ENCODE data around the gene LNX2.

The LNX2 gene

GRCh38 chr13:27621116-27621365 is 712 bp upstream of the LNX2 start:
- Histone ChIP-seq H3K9me3 (ENCODE audit: insufficient read depth, low read length) (no peaks in the 10 kb centered on the region), H3K4me2 (ENCODE audit: low read depth, low read length, poor library complexity, severe bottlenecking) (peak overlapping the region; percentile 68), H3K27ac (ENCODE audit: low read depth, low read length) (peak overlapping the region; percentile 90), H3K27me3 (ENCODE audit: low read length) (no peaks in the 10 kb centered on the region), H2AFZ (ENCODE audit: low read depth, low read length, severe bottlenecking) (peak overlapping the region; percentile 62), H3K4me3 (ENCODE audit: insufficient read depth, low read length, poor library complexity, severe bottlenecking) (peak overlapping the region; percentile 73), H3K79me2 (ENCODE audit: insufficient read depth, low read length) (peaks cover 69% of the 10 kb centered on the region), H3K9me2 (replicated peaks; ENCODE audit: insufficient read depth, low read length) (no peaks in the 10 kb centered on the region), H3F3A (ENCODE audit: insufficient read depth) (peaks cover 6% of the 10 kb centered on the region), H4K20me1 (ENCODE audit: low read depth, low read length) (peaks cover 23% of the 10 kb centered on the region; the same call in 1 of the 2 replicates), H3K9ac (ENCODE audit: low read length) (peak overlapping the region; percentile 87), H3K36me3 (ENCODE audit: low read length) (peaks cover 16% of the 10 kb centered on the region)
- TF ChIP-seq EZH2phosphoT487 (conservative IDR thresholded peaks at IDR 0.05; ENCODE audit: low read length) = no peak
- no peak for TF ChIP-seq CTCF (IDR thresholded peaks at IDR 0.05; ENCODE audit: insufficient read depth, low read length, poor library complexity, severe bottlenecking)

- no peaks in the 10 kb centered on the region for H3K27me3 ChIP-seq (ENCODE audit: low read length)
- peaks cover 23% of the 10 kb centered on the region; the same call in 1 of the 2 replicates for H4K20me1 ChIP-seq (ENCODE audit: low read depth, low read length)
- H3K27ac ChIP-seq (ENCODE audit: low read depth, low read length) = peak overlapping the region; percentile 54
- H3F3A ChIP-seq (ENCODE audit: insufficient read depth) = peaks cover 6% of the 10 kb centered on the region
- H3K9ac ChIP-seq (ENCODE audit: low read length) = peak overlapping the region; percentile 87
- H3K79me2 ChIP-seq (ENCODE audit: insufficient read depth, low read length) = peaks cover 64% of the 10 kb centered on the region
- H2AFZ ChIP-seq (ENCODE audit: low read depth, low read length, severe bottlenecking) = peak overlapping the region; percentile 72
- H3K36me3 ChIP-seq (ENCODE audit: low read length) = peaks cover 16% of the 10 kb centered on the region
- TF ChIP-seq EZH2phosphoT487 (conservative IDR thresholded peaks at IDR 0.05; ENCODE audit: low read length) (no peak), CTCF (IDR thresholded peaks at IDR 0.05; ENCODE audit: insufficient read depth, low read length, poor library complexity, severe bottlenecking) (no peak)
- H3K9me2 ChIP-seq (replicated peaks; ENCODE audit: insufficient read depth, low read length) = no peaks in the 10 kb centered on the region
- H3K4me3 ChIP-seq (ENCODE audit: insufficient read depth, low read length, poor library complexity, severe bottlenecking) = peak overlapping the region; percentile 91
- H3K9me3 ChIP-seq (ENCODE audit: insufficient read depth, low read length) = no peaks in the 10 kb centered on the region
- peak overlapping the region; percentile 92 for H3K4me2 ChIP-seq (ENCODE audit: low read depth, low read length, poor library complexity, severe bottlenecking)
Measured at GRCh38 chr13:27619728-27620376, 477 bp downstream of the LNX2 start.

DNA sequence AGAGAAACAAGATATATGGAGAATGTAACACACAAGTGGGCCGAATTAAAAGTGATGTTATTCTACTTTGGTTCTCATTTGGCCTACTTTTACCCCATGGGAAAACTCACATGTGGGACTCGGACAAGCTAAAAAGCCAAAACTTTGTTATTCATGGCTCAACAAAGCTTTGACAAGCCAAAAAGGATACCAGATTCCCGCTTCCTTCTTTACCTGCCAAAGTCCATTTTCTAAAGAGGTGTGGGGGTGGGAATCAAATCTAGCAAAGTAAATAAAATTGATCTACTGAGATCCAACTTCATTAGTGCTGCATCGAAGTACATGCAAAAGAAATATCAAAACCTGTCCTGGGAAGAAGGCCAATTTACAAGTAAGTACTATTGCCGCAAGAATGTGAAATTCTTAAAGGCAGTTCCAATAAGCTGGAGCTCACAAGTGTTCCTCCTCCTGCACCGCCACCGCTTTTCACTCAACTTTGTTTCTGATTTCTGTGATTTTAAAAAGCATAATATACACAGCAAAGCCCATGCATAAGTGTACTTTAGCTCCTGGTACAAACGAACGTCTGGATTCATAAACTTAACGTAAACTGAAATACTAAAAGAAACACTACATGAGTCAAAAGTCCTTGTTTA is 1.1 kb downstream of the LNX2 start:
- Histone ChIP-seq H3K9me2 (replicated peaks; ENCODE audit: insufficient read depth, low read length) (no peaks in the 10 kb centered on the region), H2AFZ (ENCODE audit: low read depth, low read length, severe bottlenecking) (peak overlapping the region; percentile 72), H3F3A (ENCODE audit: insufficient read depth) (peaks cover 6% of the 10 kb centered on the region), H3K79me2 (ENCODE audit: insufficient read depth, low read length) (peaks cover 64% of the 10 kb centered on the region), H4K20me1 (ENCODE audit: low read depth, low read length) (peaks cover 23% of the 10 kb centered on the region; the same call in 1 of the 2 replicates), H3K9ac (ENCODE audit: low read length) (peak overlapping the region; percentile 87), H3K4me3 (ENCODE audit: insufficient read depth, low read length, poor library complexity, severe bottlenecking) (peak overlapping the region; percentile 91), H3K27ac (ENCODE audit: low read depth, low read length) (no peak overlapping the region), H3K36me3 (ENCODE audit: low read length) (peaks cover 14% of the 10 kb centered on the region), H3K27me3 (ENCODE audit: low read length) (no peaks in the 10 kb centered on the region), H3K9me3 (ENCODE audit: insufficient read depth, low read length) (no peaks in the 10 kb centered on the region), H3K4me2 (ENCODE audit: low read depth, low read length, poor library complexity, severe bottlenecking) (peak overlapping the region; percentile 92)
- TF ChIP-seq EZH2phosphoT487 (conservative IDR thresholded peaks at IDR 0.05; ENCODE audit: low read length) (no peak), CTCF (IDR thresholded peaks at IDR 0.05; ENCODE audit: insufficient read depth, low read length, poor library complexity, severe bottlenecking) (no peak)
